CD4-positive, alpha-beta T cell treated with Interleukin-2 at 100 ng/mL for 4 hours (primary cell): Measurements from ENCODE around the gene ANKRD6.
A peak's percentile ranks its signal among the peaks of the same experiment; 100 is the strongest.
"Not testable (repeated sequence)": the region's sequence is repeated elsewhere in the genome, so short reads cannot be mapped to it uniquely, and the experiment has no call there.

Experiments
- DNase-seq: peaks from one replicate; pipeline ENCODE4 v3.0.0-alpha.2; 2020; ENCODE audit warnings: low spot score

Gene ANKRD6

GRCh38 chr6:89432875-89433251 lies at the start of gene ANKRD6:
TSS of gene ANKRD6 (plus strand) at chr6:89433152. CDS start at chr6:89566977, 133,825 bp downstream.
- DNase-seq, result peak; percentile 78

- DNase-seq, result no peak
Observed at GRCh38 chr6:89385156-89385667, 47.7 kb upstream of the ANKRD6 start.

- DNase-seq, result no peak
Observed at GRCh38 chr6:89385846-89386245, 47.1 kb upstream of the ANKRD6 start.

GRCh38 chr6:89386917-89387491 lies 45.9 kb upstream of the ANKRD6 start:
- DNase-seq, result no peak

GRCh38 chr6:89387516-89388201 lies 45.3 kb upstream of the ANKRD6 start:
- DNase-seq, result no peak

GRCh38 chr6:89388846-89389245 lies 44.1 kb upstream of the ANKRD6 start:
- no peak for DNase-seq

DNA sequence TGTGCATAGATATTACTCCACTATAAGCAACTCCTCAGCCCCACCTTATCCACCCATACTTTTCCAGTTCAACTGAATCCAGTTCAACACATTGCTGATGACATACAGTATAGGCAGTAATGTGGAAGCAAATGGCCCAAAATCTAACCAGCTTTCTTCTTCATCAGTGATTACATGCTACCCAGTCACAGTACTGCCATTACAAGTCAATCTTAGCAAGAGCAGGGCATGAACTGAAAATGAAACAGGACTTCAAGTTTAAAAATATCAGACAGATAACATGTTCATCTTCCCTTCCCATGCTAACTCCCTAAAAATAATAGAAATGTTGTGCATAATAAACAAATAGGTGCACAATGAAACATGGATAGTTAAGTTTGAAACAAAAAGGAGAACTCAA lies 40.1 kb upstream of the ANKRD6 start:
- DNase-seq, result no peak

DNA sequence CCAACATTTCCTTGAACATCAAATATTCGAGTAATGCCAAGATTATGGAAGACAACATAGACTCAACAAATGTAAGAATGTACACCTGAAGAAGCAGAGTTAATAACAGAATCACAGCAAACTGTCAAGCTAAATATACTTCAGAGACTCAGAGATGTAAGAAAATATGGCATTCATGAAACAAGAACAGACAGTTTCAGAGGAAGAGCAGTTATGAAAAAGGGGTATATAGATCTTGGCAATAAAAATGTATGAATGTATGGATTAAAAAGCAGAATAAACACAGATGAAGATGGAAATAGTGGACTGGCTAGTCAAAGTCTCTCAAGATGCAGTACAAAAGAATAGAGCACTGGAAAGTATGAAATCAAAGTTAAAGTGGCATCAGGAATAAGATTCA lies 39.3 kb upstream of the ANKRD6 start:
- DNase-seq, result no peak

DNA sequence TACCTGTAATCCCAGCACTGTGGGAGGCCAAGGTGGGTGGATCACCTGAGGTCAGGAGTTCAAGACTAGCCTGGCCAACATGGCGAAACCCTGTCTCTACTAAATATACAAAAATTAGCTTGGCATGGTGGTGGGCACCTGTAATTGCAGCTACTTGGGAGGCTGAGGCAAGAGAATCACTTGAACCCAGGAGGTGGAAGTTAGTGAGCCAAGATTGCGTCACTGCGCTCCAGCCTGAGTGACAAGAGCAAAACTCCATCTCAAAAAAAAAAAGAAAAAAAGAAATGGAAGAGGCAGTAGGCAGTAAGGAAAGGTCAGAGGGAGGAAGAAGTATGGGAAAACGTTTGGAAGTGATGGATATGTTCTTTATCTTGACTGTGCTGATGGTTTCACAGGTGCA lies 35.1 kb upstream of the ANKRD6 start:
- DNase-seq, result not testable (repeated sequence)

DNA sequence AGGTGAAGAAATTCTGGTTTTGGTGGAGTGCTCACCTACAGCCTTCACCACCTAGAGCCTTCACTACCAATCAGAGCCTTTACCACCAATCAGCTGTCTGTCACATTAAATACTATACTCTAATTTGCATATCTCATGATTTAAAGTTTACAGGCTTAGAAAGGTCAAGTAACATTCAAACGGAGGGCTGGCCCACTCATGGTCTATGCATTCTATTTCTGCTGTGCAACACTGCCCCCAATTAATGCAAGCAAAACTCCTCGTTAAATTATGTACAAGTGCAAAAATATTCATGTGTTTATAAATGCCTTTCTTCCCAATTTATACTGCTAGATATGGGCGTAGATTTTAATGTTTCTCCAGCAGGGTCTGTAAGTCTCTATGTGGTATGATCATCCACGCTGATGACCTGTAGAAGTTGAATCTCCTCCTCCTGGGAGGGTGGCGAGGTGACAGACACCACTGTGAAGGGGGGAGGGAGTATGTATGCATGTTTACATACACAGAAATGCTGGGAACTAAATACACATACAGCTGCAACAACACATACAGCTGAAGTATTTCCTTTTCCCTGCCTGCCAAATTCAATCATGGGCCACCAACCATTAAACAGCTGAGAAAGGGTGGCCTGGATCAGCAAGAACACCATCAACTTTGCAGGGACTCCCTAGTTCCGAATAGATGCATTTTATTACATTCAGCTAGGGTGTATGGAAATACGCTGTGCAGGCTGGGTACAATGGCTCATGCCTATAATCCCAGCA lies 34.0 kb upstream of the ANKRD6 start:
- DNase-seq, result no peak

DNA sequence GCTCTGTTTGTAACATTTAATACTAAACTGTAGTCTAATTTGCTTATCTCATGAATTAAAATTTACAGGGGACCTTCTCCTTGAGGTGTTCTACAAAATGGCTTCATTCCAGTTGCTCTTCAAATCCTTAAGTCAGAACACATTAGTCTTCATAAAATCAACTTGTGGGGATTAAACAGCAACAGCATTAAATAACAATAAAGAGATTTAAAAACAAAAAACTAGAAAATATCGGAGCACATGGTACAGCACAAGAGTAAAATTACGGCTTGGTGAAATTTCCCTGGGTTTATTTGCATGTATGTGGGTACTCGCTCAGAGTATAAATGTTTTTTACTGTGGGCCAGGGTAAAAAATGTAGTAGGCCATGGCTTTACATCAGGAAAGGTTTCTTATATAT lies 32.9 kb upstream of the ANKRD6 start:
- no peak for DNase-seq

GRCh38 chr6:89400912-89401399 lies 32.0 kb upstream of the ANKRD6 start:
- DNase-seq, result no peak

DNA sequence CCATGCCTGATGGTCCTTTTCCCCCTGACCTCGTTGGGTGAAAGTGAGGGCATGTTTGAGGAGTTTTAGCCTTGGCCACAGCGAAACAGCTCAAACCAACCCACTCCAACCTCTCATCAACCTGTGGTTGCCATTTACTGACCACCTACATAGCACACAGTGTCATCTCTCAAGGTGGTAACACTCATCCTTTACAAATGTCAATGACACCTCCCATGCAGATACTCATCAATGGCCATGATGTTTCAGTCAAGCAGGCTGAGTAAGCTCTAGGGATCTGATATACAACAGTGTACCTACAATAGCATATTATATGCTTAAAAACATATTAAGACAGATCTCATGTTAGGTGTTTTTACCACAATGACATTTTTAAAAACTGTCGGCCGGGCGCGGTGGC lies 30.2 kb upstream of the ANKRD6 start:
- no peak for DNase-seq

DNA sequence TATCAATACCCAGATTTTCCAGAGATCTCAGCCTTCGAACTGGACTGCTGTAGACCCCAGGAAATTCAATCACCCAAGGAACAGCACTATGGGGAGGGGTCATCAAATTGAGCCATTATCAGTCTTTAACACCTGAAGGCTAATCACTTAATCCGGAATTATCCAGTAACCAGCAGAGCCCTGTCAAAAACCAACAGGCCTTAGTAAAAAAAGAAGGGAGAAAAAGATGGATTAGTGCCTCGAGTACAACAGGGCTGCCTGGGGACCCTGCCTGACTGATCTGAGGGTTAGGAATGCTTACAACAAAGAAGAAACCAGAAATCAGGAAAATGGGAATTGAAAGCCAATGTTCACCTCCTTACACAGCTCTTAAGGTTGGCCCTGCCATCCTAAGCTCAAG lies 28.4 kb upstream of the ANKRD6 start:
- no peak for DNase-seq

- DNase-seq, result no peak
Observed at GRCh38 chr6:89406141-89406540, 26.8 kb upstream of the ANKRD6 start.

- DNase-seq, result no peak
Observed at GRCh38 chr6:89409461-89410035, 23.4 kb upstream of the ANKRD6 start.

- DNase-seq, result no peak
Observed at GRCh38 chr6:89410231-89410761, 22.7 kb upstream of the ANKRD6 start.

- no peak for DNase-seq
Observed at GRCh38 chr6:89410788-89411144, 22.2 kb upstream of the ANKRD6 start.

DNA sequence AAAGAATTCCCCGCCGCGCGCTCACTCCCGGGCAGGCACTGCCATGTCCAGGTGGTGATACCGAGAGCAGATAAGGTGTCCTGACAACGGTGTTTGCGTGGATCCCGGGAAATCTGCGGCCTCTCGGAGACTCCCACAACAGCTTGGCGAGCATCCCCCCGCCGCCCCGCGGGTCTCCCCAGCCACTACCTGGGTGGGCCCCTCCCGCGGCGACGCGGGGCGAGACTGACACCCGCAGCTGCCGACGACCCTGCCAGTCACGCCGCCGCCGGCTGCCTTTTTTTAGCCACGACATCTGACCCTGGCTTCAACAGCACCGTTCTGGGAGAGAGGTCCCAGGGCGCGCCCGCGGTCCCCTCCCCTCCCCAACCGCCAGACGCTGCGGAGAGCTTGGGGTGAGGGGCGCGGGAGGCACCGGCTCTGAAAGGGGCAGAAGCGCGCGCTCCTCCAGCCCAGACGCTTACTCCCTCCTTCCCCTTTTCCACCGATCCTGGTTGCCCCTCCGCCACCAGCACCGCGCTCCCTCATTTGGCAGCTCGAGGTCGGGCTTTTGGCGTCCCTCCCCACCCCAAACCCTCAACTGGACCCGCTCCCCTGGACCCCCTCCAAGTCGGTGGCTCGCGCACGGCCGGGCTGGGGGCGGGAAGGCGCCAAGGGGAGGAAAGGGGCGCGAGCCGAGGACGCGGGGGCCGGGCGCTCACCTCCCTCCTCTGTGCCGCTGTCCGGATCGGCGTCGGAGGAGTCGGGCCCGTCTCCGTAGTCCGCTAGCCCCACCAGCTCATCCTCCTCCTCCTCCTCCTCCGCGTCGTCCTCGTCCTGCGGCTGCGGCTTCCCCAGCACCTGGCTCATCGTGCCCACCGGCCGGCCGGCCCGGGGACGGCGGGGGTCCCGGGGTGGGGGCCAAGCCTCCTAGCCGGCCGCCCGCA lies 21.5 kb upstream of the ANKRD6 start:
- no peak for DNase-seq

- DNase-seq, result peak; percentile 58
Observed at GRCh38 chr6:89412071-89413005, 20.6 kb upstream of the ANKRD6 start, which contains the start of gene RRAGD. TSS of gene RRAGD (minus strand) at chr6:89412273. CDS start at chr6:89411993, 280 bp downstream.
